ENCODE results near the gene CRTC2.
A peak's percentile ranks its signal among the peaks of the same experiment; 100 is the strongest.
"Not testable (repeated sequence)": the region's sequence is repeated elsewhere in the genome, so short reads cannot be mapped to it uniquely, and the experiment has no call there.

CRTC2 gene, protein sequence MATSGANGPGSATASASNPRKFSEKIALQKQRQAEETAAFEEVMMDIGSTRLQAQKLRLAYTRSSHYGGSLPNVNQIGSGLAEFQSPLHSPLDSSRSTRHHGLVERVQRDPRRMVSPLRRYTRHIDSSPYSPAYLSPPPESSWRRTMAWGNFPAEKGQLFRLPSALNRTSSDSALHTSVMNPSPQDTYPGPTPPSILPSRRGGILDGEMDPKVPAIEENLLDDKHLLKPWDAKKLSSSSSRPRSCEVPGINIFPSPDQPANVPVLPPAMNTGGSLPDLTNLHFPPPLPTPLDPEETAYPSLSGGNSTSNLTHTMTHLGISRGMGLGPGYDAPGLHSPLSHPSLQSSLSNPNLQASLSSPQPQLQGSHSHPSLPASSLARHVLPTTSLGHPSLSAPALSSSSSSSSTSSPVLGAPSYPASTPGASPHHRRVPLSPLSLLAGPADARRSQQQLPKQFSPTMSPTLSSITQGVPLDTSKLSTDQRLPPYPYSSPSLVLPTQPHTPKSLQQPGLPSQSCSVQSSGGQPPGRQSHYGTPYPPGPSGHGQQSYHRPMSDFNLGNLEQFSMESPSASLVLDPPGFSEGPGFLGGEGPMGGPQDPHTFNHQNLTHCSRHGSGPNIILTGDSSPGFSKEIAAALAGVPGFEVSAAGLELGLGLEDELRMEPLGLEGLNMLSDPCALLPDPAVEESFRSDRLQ

DNA sequence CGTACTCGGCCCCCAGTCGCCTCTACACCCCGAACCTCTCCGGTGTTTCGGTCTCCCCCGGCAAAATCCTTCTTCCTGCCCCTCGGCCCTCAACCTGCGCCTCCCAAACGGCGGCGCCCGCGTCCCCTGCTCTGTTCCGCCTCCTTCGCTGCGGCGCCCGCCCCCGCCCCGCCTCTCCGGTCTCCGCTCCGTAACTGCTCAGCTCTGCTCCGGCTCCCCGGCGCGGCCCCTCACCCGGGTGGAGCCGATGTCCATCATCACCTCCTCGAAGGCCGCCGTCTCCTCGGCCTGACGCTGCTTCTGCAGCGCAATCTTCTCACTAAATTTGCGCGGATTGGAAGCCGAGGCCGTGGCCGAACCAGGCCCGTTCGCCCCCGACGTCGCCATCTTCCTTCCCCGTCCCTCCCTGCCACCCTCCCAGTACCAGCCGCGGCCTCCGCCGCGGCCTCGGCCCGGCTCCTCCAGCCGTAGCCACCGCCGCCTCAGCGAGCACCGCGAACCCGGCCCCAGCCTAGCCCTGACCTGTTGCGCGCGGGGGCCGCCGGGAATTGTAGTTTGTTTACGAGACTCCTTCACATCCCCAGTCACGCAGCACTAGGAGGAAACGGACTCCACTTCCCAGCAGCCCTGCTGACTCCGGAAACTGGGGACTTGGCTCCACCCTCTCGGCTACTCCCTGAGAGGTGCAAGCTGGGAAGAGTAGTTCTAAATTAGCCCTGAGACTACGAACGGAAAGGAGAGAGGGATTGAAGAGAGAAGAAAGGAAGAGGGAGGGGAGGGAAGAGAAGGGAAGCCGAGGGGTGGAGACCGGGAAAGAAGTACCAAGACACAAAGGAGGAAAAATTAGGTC lies at the start of gene CRTC2:
CRTC2 (minus strand) TSS at position 502 of the 850 bp plus-strand sequence; CDS start at position 387, 115 bp downstream.
- DNase-seq (ENCODE audit: low read depth) = peak; percentile 97

DNA sequence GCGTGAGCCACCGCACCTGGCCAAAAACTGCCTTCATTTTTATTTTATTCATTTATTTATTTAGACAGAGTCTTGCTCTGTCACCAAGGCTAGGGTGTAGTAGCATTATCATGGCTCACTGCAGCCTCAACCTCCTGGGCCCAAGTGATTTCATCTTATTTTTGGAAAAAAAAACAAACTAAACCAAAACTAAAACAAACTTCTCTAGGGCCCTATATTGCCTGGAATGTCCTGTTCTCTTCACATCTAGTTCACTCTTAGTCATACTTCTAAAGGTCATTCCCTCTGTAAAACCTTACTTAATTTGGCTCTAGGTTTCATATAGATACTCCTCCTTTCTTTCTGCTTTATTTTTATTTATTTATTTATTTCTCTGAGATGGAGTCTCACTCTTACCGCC lies 47.7 kb upstream of the CRTC2 start:
- peak; percentile 51 for DNase-seq (ENCODE audit: low read depth)

DNA sequence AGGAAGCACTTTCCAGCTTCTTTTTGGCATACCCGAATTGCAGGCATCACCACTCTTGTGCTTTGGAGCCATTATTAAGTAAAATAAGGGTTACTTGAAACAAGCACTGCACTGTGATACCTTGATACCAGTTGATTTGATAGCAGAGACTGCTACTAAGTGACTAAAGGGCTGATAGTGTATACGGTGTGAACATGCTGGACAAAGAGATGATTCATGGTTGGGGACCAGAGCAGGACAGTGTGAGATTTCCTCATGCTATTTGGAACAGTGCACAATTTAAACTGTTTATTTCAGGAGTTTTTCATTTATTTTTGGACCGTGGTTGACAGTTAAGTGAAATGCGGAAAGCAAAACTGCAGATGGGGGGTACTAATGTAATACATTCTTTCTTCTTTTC lies 42.0 kb upstream of the CRTC2 start:
- no peak for DNase-seq (ENCODE audit: low read depth)

DNA sequence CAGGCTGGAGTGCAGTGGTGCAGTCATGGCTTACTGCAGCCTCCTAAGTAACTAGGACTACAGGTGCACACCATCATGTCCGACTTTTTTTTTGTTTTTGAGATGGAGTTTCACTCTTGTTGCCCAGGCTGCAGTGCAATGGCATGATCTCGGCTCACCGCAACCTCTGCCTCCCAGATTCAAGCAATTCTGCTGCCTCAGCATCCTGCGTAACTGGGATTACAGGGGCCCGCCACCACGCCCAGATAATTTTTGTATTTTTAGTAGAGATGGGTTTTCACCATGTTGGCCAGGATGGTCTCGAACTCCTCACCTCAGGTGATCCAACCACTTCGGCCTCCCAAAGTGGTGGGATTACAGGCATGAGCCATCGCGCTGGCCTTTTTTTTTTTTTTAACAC lies 38.5 kb upstream of the CRTC2 start:
- DNase-seq (ENCODE audit: low read depth) = not testable (repeated sequence)

DNA sequence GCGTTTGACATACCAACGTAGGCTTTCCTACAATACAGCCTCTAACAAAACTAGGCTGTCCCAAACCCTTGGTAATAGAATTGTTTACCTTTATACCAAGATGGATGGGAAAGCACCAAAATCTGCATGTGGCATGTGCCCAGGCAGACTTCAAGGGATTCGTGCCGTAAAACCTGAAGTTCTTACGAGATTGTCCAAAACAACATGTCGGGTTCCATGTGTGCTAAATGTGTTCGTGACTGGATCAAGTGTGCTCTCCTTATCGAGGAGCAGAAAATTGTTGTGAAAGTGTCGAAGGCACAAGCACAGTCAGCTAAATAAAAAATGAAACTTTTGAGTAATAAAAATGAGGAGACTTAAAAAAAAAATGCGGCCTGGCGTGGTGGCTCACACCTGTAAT lies 37.2 kb upstream of the CRTC2 start:
- DNase-seq (ENCODE audit: low read depth) = no peak

DNA sequence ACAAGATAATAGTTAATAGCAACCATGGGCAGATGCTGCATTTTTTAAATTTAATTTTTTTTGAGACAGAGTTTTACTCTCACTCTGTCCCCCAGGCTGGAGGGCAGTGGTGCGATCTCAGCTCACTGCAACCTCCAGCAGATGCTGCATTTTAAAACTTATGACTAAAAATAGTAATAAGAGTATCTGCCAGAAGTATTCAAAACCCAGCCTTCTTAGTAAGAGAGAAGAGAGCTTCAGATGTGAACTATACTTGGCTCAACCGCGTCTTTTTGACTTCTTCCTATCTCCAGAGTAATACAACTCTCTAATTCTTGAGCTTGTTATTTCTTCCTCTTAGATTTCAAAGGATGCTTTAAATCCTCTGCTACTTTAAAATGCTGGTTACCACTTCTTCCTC lies 36.8 kb upstream of the CRTC2 start:
- no peak for DNase-seq (ENCODE audit: low read depth)

DNA sequence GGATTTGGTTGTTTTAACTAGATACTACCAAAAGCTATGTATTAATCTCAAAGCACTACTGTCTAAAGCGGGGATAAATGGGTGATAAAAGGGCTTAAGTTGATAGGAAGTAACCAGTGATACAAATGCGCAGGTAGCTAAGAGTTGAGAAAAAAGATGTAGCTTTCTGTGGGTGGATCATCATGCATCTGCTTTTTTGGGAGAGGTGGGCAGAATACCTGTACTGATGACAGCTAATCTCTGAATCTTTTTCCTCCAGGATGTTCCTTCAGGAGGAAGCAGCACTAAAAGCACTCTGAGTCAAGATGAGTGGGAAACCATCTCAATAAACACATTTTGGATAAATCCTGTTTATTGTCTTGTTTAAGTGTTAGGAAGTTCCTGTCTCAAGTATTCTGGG lies 33.4 kb upstream of the CRTC2 start:
- no peak for DNase-seq (ENCODE audit: low read depth)

DNA sequence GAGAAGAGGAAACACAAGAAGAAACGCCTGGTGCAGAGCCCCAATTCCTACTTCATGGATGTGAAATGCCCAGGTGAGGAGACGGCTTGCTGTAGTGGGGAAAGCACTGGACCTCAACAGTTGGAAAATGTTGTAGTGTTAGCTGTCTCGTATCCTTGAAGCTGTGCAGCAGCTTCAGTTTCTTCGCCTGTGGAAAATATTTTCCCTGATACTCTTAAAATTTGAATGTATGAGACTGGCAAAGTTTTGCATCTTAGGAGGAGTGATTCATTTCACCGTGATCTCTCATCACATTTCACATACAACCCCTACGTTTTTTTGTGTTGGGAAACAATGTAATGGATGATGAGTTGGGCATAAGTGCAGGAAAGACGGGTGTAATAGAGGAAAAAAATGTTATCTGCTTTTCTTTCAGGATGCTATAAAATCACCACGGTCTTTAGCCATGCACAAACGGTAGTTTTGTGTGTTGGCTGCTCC lies 32.8 kb upstream of the CRTC2 start:
- no peak for DNase-seq (ENCODE audit: low read depth)

DNA sequence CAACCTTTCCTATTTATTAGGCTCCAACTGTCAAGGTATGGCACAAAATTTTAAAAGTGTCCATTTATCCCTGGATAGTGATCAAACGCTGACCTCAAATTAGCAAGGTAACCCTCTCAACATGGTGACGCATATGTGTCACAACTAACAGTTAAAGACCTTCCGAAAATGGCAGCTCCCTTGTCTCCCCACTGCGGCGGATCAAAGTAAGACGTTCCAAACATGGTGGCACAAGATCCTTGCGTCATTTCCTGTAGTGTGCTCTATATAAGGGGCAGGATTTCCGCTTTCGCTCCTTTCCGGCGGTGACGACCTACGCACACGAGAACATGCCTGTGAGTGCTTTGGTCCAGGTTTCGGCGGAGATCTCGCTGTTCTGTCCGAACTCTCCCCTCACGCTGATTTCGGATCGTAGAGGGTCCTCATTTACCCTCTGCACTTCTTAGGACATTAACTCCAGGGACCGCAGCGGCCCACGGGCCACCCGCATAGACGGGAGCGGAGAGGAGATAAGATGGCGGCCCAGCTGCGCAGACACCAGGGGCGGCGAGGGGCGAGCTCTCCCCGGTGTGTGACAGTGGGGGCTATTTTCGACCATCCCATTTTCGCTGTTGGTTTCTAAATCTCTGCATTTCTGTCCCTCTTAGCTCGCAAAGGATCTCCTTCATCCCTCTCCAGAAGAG lies 32.2 kb upstream of the CRTC2 start, which contains the start of gene RPS27:
RPS27 (plus strand) TSS at position 295 of the 683 bp plus-strand sequence; CDS start at position 330, 35 bp downstream.
- peak; percentile 98 for DNase-seq (ENCODE audit: low read depth)

DNA sequence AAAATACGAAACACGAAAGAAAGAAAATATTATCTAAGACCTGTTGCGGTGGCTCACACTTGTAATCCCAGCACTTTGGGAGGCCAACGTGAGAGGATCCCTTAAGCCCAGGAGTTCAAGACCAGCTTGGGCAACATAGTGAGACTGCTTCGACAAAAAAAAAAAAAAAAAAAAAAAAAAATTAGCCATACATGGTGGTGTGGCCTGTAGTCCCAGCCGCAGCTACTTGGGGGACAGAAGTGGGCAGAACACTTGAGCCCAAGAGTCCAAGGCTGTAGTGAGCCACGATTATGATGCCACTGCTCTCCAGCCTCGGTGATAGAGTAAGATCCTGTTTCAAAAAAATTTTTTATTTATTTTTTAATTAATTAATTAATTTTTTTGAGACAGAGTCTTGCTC lies 29.2 kb upstream of the CRTC2 start:
- no peak for DNase-seq (ENCODE audit: low read depth)

DNA sequence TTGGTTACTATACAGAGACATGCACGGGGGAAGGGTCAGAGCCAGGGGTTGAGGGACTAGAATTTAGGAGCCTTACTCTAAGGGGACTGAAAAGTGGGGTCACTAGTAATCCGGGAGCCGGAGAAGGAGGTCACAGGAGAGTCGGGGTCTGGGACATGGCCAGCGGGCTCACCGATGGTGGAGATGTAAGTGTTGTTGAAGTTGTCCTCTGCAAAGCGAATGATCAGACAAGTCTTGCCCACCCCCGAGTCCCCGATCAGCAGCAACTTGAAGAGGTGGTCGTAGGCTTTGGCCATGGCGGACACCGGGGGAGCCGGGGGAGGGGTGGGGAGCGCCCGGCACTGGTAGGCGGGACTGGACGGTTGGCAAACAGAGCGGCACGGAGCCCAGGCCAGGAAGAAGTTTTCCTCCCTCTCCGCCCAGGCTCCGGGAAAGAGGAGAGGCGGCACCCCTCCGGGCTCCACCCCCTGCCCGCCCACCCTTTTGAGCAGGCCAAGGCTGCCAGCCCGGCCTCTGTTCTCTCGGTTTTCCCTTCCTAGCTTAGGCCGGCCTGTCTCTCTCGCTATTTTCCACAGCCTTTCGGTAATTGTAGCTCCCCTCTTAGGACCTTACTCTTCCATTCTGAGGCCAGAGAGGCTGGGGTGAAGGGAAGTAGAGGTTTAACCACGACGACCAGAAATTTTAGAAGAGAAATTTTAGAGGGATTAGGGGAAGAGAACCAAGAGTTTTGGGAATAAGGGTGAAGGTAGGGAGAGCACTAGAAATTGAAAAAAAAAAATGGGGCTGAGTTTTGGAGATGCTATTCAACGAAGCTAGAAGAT lies 27.7 kb upstream of the CRTC2 start, which contains the start of gene RAB13:
RAB13 (minus strand) TSS at position 399 of the 821 bp plus-strand sequence; CDS start at position 296, 103 bp downstream.
- peak; percentile 82 for DNase-seq (ENCODE audit: low read depth)

DNA sequence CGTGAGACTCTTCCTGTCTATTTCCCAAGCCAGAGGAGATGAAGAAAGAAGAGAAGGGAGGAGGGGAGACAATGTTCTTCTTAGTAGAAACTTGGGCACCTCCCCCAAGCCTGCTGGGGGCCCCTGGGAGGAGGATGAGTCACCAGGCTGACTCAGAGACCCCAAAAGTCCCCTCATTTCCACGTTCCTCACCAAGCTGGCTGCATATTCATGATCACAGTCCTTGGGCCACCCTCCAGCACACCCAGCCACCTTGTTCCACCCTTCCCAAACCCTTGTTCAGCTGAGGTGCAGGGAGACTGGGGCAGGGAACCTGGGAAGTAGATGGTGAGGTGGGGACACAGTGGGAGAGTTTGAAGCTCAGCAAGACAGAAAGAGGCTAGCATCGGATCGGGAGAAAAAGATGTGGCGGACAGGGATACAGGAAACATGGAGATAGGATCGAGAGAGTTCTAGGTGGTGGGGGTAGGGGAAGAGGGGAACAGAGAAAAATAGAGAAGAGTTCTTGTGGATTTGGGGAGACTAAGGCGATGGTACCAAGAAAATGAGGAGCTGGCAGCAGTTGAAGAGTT lies 27.0 kb upstream of the CRTC2 start:
- DNase-seq (ENCODE audit: low read depth) = peak; percentile 81

DNA sequence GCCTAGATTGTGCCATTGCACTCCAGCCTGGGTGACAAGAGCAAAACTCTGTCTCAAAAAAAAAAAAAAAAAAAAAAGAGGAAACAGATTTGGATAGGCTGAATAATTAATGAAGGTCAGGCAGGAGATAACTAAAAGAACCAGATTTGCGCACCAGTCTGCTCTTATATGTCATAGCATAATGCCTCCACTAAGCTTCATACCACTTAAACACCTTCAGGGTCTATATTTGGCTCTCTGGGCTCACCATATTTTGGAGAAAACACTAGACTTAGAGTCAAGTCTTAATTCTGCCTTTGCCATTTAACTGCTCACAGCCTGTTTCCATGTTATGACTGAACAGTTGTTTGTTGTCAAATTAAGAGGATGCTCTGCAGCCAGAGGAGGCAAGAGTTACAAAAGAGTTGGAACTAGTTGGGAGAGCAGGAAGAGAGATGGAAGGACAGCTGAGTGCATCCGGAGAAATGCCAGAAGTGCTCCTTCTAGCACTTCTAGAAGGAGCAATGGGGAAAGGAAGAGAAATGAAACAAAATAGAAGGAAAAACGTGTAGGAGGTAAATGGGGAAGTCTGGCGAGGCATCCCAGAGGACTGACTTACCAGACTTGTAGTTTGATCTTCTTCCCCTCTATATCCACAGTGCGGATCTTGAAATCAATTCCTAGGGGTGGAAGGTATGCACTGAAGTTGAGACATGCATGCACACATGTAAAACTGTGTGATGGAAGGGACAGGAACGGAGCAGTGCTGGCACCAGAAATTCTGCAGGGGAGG lies 25.9 kb upstream of the CRTC2 start:
- no peak for DNase-seq (ENCODE audit: low read depth)

DNA sequence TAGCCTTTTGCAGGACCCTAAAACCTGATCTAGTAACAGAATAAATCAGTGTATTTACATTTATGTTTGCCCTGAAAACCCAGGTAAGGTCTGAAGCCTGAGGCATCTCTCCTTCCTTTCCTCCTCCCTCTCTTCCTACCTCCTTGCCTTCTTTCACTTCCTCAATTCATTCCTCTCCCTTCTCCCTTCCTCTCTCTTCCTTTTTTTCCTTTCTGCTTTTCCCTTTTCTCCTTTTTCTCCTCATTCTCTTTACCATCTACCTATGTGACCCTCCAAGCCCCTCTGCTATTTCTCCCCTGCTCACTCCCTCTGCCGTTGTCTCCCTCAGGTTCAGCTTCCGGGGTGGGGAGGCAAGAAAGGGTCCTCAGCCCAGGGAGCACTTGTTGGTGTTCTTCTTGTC lies 23.3 kb upstream of the CRTC2 start:
- DNase-seq (ENCODE audit: low read depth) = not testable (repeated sequence)

DNA sequence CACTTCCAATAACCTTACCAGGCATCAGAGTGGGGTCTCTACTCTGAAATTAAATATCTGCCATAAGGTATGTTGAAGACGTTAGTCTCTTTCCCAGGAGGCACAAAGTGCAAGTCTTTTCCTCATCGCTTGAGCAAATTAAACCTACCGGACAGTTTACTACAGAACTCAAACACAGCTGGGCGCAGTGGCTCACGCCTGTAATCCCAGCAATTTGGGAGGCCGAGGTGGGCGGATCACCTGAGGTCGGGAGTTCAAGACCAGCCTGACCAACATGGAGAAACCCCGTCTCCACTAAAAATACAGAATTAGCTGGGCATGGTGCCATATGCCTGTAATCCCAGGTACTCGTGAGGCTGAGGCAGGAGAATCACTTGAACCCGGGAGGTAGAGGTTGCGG lies 20.7 kb upstream of the CRTC2 start:
- not testable (repeated sequence) for DNase-seq (ENCODE audit: low read depth)

DNA sequence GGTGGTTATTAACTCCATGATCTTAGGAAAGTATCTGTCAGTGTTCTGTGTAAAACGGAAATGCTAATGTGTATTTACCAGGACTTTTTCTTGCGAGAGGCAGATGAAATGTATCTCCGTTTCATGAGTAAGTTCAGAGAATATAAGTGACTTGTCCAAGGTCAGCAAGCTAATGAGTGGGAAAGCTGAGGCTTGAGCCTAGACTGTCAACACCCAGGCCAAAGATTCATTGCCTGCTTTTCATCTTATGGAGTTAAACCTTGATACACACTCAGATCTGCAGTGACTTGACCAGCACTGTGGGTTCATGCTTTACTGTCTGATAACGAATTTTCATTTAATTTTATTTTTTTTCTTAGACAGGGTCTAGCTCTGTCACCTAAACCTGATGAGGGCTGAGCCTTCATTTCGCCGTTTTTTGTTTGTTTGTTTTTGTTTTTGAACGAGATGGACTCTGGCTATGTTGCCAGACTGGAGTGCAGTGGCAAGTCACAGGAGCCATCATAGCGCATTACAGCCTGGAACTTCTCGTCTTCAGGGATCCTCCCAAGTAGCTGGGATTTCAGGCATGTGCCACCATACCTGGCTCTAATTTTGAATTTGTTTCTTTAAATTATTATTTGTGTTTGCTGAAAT lies 20.0 kb upstream of the CRTC2 start:
- no peak for DNase-seq (ENCODE audit: low read depth)

DNA sequence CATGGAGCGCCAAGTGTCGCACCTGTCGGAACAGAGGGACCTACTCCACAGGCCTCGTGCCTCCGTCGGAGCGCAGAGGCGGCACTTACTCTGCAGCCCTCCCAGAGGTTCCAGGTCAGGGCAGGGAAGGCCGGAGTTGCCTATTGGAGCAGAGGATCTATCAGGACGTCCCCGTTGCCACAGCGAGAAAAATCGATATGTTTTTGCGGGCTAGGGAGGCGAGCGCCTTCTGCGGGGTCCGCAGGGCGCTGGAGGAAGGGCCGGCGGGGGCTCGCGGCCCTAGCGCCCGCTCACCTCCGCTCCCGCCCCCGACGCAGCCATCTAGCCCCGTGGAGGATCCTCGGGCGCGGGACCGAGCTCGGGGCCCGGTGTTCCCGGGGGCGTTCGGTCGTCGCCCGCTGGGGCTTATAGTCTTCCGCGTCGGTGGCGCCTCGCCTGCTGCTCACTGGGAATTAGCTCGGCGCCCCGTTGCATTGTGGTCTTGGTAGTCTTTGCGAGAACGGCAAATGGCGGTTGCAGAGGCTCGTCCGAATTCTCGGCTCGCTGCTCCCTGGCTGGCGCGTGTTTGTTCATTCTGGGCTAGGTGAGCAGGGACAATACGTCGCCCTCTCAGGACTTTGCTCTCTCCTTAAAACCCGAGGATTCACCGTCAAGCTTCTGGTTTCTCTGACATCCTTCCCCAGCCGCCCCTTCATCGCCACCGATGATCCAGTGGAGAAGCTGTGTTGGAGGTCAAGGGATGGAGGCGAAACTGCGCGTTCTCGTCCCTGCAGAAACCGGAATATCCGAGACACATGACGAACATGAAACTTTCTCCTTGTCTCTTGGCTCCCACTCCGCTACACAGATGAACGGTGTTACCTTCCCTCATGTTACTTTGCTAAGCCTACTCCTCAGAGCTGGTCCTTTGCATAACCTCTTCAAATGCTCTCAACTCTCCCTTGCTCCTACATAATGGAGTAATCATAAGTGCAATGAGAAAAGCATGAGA lies 19.1 kb upstream of the CRTC2 start, which contains the start of gene JTB:
JTB (minus strand) TSS at position 425 of the 991 bp plus-strand sequence; CDS start at position 3, 422 bp downstream.
- peak; percentile 60 for DNase-seq (ENCODE audit: low read depth)

Data from fibroblast of the conjunctiva (primary cell).